Measurements from ENCODE around the gene PLCH2. TPM values are rescaled to one million over a fixed set of nuclear protein-coding genes. Genes with fewer than 3 reads are reported as not detected.
"Not testable (repeated sequence)": the region's sequence is repeated elsewhere in the genome, so short reads cannot be mapped to it uniquely, and the experiment has no call there.

PLCH2 gene
- total RNA-seq, 1 experiment from 2014 or later: not detected

GRCh38 chr1:2550309-2550861 lies 74.3 kb downstream of the PLCH2 start:
- CTCF ChIA-PET; DNase-seq (ENCODE audit: low spot score); BruUV-seq (replicated peaks): not testable (repeated sequence)

GRCh38 chr1:2551544-2551943 lies 75.5 kb downstream of the PLCH2 start:
- H3K4me3 ChIP-seq (ENCODE audit: low read depth, low read length, poor library complexity, severe bottlenecking); DNase-seq (ENCODE audit: low spot score); CTCF ChIA-PET; H3K9me3 ChIP-seq (ENCODE audit: low read depth, low read length, poor library complexity, severe bottlenecking); BruUV-seq (replicated peaks); H3K27ac ChIP-seq (ENCODE audit: low read depth, low read length, poor library complexity, severe bottlenecking); POLR2A ChIA-PET (ENCODE audit: low non-redundant PET); H3K36me3 ChIP-seq (ENCODE audit: insufficient read depth, low read length, poor library complexity, severe bottlenecking); H3K27me3 ChIP-seq (replicated peaks; ENCODE audit: insufficient read depth, low read depth, low read length, poor library complexity): not testable (repeated sequence)
- peaks cover 35% of the 10 kb centered on the region for H3K4me1 ChIP-seq (ENCODE audit: insufficient read depth, low read length, poor library complexity, severe bottlenecking)
- intact Hi-C loops (cut with micrococcal nuclease; ENCODE audit: unreplicated experiment): loop anchor here (10.0 kb wide), 1 partner anchor 873 kb away; no protein-coding TSS in a partner anchor

More at GRCh38 chr1:2550309-2550861, 74.3 kb downstream of the PLCH2 start:
- H3K4me1 ChIP-seq (ENCODE audit: insufficient read depth, low read length, poor library complexity, severe bottlenecking): peaks cover 27% of the 10 kb centered on the region
- POLR2A ChIA-PET (ENCODE audit: low non-redundant PET); H3K36me3 ChIP-seq (ENCODE audit: insufficient read depth, low read length, poor library complexity, severe bottlenecking); H3K9me3 ChIP-seq (ENCODE audit: low read depth, low read length, poor library complexity, severe bottlenecking); H3K27me3 ChIP-seq (replicated peaks; ENCODE audit: insufficient read depth, low read depth, low read length, poor library complexity); H3K4me3 ChIP-seq (ENCODE audit: low read depth, low read length, poor library complexity, severe bottlenecking); H3K27ac ChIP-seq (ENCODE audit: low read depth, low read length, poor library complexity, severe bottlenecking): not testable (repeated sequence)
- intact Hi-C loops (cut with micrococcal nuclease; ENCODE audit: unreplicated experiment): loop anchor here (10.0 kb wide), 1 partner anchor 874 kb away; no protein-coding TSS in a partner anchor

GRCh38 chr1:2552189-2552588 lies 76.1 kb downstream of the PLCH2 start:
- intact Hi-C loops (cut with micrococcal nuclease; ENCODE audit: unreplicated experiment): loop anchor here (10.0 kb wide), 1 partner anchor 873 kb away; no protein-coding TSS in a partner anchor
- no peaks in the 10 kb centered on the region for H3K9me3 ChIP-seq (ENCODE audit: low read depth, low read length, poor library complexity, severe bottlenecking)
- no peaks in the 10 kb centered on the region for H3K27me3 ChIP-seq (replicated peaks; ENCODE audit: insufficient read depth, low read depth, low read length, poor library complexity)
- H3K36me3 ChIP-seq (ENCODE audit: insufficient read depth, low read length, poor library complexity, severe bottlenecking): no peaks in the 10 kb centered on the region
- H3K4me3 ChIP-seq (ENCODE audit: low read depth, low read length, poor library complexity, severe bottlenecking): no peak overlapping the region
- CTCF ChIA-PET: no interaction called here
- H3K4me1 ChIP-seq (ENCODE audit: insufficient read depth, low read length, poor library complexity, severe bottlenecking): peaks cover 31% of the 10 kb centered on the region
- H3K27ac ChIP-seq (ENCODE audit: low read depth, low read length, poor library complexity, severe bottlenecking): no peak overlapping the region
- POLR2A ChIA-PET (ENCODE audit: low non-redundant PET): no interaction called here
- DNase-seq (ENCODE audit: low spot score): no peak
- no peak for TF ChIP-seq EZH2 (IDR thresholded peaks at IDR 0.05; ENCODE audit: borderline replicate concordance, low read depth, low read length, poor library complexity, severe bottlenecking)
- TF ChIP-seq CTCF (conservative IDR thresholded peaks at IDR 0.05; ENCODE audit: low read depth, low read length): no peak
- no TSS peak for BruUV-seq (replicated peaks)

GRCh38 chr1:2553076-2553475 lies 77.0 kb downstream of the PLCH2 start:
- POLR2A ChIA-PET (ENCODE audit: low non-redundant PET): not testable (repeated sequence)
- H3K4me1 ChIP-seq (ENCODE audit: insufficient read depth, low read length, poor library complexity, severe bottlenecking): peaks cover 22% of the 10 kb centered on the region

More at GRCh38 chr1:2553076-2553475, 77.0 kb downstream of the PLCH2 start:
- BruUV-seq (replicated peaks); CTCF ChIA-PET; H3K27ac ChIP-seq (ENCODE audit: low read depth, low read length, poor library complexity, severe bottlenecking); DNase-seq (ENCODE audit: low spot score); H3K27me3 ChIP-seq (replicated peaks; ENCODE audit: insufficient read depth, low read depth, low read length, poor library complexity); H3K36me3 ChIP-seq (ENCODE audit: insufficient read depth, low read length, poor library complexity, severe bottlenecking); H3K9me3 ChIP-seq (ENCODE audit: low read depth, low read length, poor library complexity, severe bottlenecking); H3K4me3 ChIP-seq (ENCODE audit: low read depth, low read length, poor library complexity, severe bottlenecking): not testable (repeated sequence)
- intact Hi-C loops (cut with micrococcal nuclease; ENCODE audit: unreplicated experiment): loop anchor here (10.0 kb wide), 1 partner anchor 872 kb away; no protein-coding TSS in a partner anchor

All from A673 (cell line).